ENCODE results near the gene SLC35C1. TPM values are rescaled to one million over a fixed set of nuclear protein-coding genes. Genes with fewer than 3 reads are reported as not detected.

SLC35C1 gene
- total RNA-seq, 1 experiment from 2014 or later, result 10.4 TPM

DNA sequence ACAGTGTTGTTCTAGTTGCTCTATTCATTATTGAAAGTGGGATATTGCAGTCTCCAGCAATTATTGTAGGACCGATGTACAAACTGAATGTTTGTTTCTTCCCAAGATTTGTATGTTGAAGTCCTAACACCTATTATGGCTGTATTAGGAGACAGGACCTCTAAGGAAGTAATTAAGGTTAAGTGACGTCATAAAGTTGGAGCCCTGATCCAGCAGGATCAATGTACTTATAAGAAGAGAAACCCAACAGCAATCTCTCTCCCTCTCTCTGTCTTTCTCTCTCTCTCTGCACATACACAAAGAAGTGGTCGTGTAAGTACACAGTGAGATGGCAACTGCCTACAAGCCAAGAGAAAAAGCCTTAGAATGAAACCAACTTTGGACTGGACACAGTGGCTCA is 16.1 kb upstream of the SLC35C1 start:
- CTCF ChIA-PET, result no interaction called here
- no peak overlapping the region for H3K27ac Mint-ChIP-seq
- H3K27me3 Mint-ChIP-seq (ENCODE audit: low read depth), result peaks cover 23% of the 10 kb centered on the region

GRCh38 chr11:45791524-45791923 is 13.4 kb upstream of the SLC35C1 start:
- ATAC-seq (no peak), DNase-seq (ENCODE audit: low spot score) (no peak)
- Mint-ChIP-seq H3K27ac (no peak overlapping the region), H3K36me3 (no peaks in the 10 kb centered on the region), H3K4me3 (no peak overlapping the region), H3K9me3 (peaks cover 10% of the 10 kb centered on the region; the same call in 1 of the 2 replicates), H3K4me1 (no peaks in the 10 kb centered on the region; the same call in 1 of the 2 replicates), H3K27me3 (ENCODE audit: low read depth) (peaks cover 15% of the 10 kb centered on the region)
- no peak for TF ChIP-seq ZBTB21 (CRISPR knock-in tag; IDR thresholded peaks at IDR 0.05; ENCODE audit: borderline replicate concordance)
- CTCF ChIA-PET, result interaction anchor here (1.7 kb wide), 1 partner anchor 20 kb away, joined by 8 read pairs; no protein-coding TSS in a partner anchor
- POLR2A ChIA-PET, result no interaction called here

More for the DNA sequence above, 16.1 kb upstream of the SLC35C1 start:
- POLR2A ChIA-PET, result no interaction called here
- no peaks in the 10 kb centered on the region; the same call in 1 of the 2 replicates for H3K4me1 Mint-ChIP-seq
- TF ChIP-seq MLX (CRISPR knock-in tag; IDR thresholded peaks at IDR 0.05) (no peak), MXD4 (CRISPR knock-in tag; IDR thresholded peaks at IDR 0.05; ENCODE audit: borderline replicate concordance) (no peak), ATF3 (CRISPR knock-in tag; conservative IDR thresholded peaks at IDR 0.05) (no peak), MYBL2 (CRISPR knock-in tag; IDR thresholded peaks at IDR 0.05) (no peak), NFYB (CRISPR knock-in tag; conservative IDR thresholded peaks at IDR 0.05; ENCODE audit: low read depth) (no peak), RELA (CRISPR knock-in tag; IDR thresholded peaks at IDR 0.05; ENCODE audit: borderline replicate concordance) (no peak), SP1 (CRISPR knock-in tag; conservative IDR thresholded peaks at IDR 0.05) (no peak), ZNF219 (CRISPR knock-in tag; IDR thresholded peaks at IDR 0.05; ENCODE audit: borderline replicate concordance) (no peak), CBFB (CRISPR knock-in tag; IDR thresholded peaks at IDR 0.05; ENCODE audit: low read depth) (no peak), ZNF317 (CRISPR knock-in tag; IDR thresholded peaks at IDR 0.05; ENCODE audit: borderline replicate concordance, low read depth) (no peak), NFE2L1 (CRISPR knock-in tag; IDR thresholded peaks at IDR 0.05) (no peak)
- TF ChIP-seq, protein P1, sequence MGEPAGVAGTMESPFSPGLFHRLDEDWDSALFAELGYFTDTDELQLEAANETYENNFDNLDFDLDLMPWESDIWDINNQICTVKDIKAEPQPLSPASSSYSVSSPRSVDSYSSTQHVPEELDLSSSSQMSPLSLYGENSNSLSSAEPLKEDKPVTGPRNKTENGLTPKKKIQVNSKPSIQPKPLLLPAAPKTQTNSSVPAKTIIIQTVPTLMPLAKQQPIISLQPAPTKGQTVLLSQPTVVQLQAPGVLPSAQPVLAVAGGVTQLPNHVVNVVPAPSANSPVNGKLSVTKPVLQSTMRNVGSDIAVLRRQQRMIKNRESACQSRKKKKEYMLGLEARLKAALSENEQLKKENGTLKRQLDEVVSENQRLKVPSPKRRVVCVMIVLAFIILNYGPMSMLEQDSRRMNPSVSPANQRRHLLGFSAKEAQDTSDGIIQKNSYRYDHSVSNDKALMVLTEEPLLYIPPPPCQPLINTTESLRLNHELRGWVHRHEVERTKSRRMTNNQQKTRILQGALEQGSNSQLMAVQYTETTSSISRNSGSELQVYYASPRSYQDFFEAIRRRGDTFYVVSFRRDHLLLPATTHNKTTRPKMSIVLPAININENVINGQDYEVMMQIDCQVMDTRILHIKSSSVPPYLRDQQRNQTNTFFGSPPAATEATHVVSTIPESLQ (CRISPR knock-in tag; IDR thresholded peaks at IDR 0.05), result no peak
- DNase-seq (ENCODE audit: low spot score) (no peak), ATAC-seq (no peak)
- no peaks in the 10 kb centered on the region for H3K36me3 Mint-ChIP-seq
- H3K9me3 Mint-ChIP-seq, result peaks cover 12% of the 10 kb centered on the region; the same call in 1 of the 2 replicates
- H3K4me3 Mint-ChIP-seq, result no peak overlapping the region

DNA sequence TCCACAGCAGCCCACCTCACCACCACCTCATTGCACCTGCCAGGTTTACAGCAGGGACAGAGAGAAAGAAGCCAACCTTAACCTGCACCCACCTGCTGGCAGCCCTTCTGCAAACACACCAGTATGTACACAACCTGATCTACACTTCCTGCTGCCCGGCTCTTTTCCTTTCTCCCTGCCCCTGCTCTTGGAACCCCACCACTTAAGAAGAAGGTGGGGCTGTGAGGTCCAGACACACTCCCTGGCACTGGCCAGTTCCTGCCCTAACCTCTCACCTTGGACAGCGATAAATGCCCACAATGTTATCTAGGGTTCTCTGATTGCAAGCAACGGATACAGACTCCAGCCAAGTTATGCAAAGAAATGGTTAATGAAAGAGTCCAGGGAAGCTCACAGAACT is 10.8 kb upstream of the SLC35C1 start:
- H3K27ac Mint-ChIP-seq, result no peak overlapping the region
- peaks cover 9% of the 10 kb centered on the region for H3K27me3 Mint-ChIP-seq (ENCODE audit: low read depth)
- no peaks in the 10 kb centered on the region; the same call in 1 of the 2 replicates for H3K4me1 Mint-ChIP-seq
- ChIA-PET POLR2A (no interaction called here), CTCF (interaction anchor here (2.3 kb wide), 1 partner anchor 22 kb away, joined by 8 read pairs; no protein-coding TSS in a partner anchor)
- DNase-seq (ENCODE audit: low spot score) (no peak), ATAC-seq (no peak)
- no peaks in the 10 kb centered on the region for H3K9me3 Mint-ChIP-seq
- no peak overlapping the region for H3K4me3 Mint-ChIP-seq
- H3K36me3 Mint-ChIP-seq, result no peaks in the 10 kb centered on the region
- TF ChIP-seq, protein P2, sequence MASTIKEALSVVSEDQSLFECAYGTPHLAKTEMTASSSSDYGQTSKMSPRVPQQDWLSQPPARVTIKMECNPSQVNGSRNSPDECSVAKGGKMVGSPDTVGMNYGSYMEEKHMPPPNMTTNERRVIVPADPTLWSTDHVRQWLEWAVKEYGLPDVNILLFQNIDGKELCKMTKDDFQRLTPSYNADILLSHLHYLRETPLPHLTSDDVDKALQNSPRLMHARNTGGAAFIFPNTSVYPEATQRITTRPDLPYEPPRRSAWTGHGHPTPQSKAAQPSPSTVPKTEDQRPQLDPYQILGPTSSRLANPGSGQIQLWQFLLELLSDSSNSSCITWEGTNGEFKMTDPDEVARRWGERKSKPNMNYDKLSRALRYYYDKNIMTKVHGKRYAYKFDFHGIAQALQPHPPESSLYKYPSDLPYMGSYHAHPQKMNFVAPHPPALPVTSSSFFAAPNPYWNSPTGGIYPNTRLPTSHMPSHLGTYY (CRISPR knock-in tag; IDR thresholded peaks at IDR 0.05), result no peak
- no peak for TF ChIP-seq ATF1 (CRISPR knock-in tag; IDR thresholded peaks at IDR 0.05)
- no peak for TF ChIP-seq ETV6 (CRISPR knock-in tag; IDR thresholded peaks at IDR 0.05)

DNA sequence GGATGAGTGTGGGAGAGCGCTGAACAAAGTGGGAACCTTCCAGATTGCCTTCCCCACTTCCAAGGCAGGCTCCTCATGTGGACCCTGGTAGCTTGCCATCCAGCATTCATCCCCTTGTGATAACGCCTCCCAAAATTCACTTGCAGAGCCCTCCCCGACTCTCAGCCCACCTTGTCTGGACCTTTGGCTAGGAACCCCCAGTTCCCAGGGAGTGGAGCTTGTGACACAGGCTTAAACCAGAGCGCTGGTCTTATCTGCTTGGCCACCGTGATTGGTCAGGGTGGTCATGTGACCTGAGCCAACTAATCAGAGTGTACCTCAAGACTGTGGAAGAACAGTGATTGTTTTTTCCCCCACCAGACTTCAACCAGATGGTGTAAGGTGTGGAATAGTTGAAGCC is 9.6 kb upstream of the SLC35C1 start:
- Mint-ChIP-seq H3K9me3 (no peaks in the 10 kb centered on the region), H3K27me3 (ENCODE audit: low read depth) (peaks cover 8% of the 10 kb centered on the region), H3K4me1 (no peaks in the 10 kb centered on the region; the same call in 1 of the 2 replicates), H3K27ac (no peak overlapping the region), H3K4me3 (no peak overlapping the region), H3K36me3 (no peaks in the 10 kb centered on the region)
- TF ChIP-seq, protein P3, sequence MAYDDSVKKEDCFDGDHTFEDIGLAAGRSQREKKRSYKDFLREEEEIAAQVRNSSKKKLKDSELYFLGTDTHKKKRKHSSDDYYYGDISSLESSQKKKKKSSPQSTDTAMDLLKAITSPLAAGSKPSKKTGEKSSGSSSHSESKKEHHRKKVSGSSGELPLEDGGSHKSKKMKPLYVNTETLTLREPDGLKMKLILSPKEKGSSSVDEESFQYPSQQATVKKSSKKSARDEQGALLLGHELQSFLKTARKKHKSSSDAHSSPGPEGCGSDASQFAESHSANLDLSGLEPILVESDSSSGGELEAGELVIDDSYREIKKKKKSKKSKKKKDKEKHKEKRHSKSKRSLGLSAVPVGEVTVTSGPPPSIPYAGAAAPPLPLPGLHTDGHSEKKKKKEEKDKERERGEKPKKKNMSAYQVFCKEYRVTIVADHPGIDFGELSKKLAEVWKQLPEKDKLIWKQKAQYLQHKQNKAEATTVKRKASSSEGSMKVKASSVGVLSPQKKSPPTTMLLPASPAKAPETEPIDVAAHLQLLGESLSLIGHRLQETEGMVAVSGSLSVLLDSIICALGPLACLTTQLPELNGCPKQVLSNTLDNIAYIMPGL (CRISPR knock-in tag; IDR thresholded peaks at IDR 0.05), result no peak
- TF ChIP-seq, protein P4, sequence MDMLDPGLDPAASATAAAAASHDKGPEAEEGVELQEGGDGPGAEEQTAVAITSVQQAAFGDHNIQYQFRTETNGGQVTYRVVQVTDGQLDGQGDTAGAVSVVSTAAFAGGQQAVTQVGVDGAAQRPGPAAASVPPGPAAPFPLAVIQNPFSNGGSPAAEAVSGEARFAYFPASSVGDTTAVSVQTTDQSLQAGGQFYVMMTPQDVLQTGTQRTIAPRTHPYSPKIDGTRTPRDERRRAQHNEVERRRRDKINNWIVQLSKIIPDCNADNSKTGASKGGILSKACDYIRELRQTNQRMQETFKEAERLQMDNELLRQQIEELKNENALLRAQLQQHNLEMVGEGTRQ (CRISPR knock-in tag; IDR thresholded peaks at IDR 0.05), result peak; percentile 82
- TF ChIP-seq RORB (CRISPR knock-in tag; IDR thresholded peaks at IDR 0.05), result no peak
- TF ChIP-seq, protein P5, sequence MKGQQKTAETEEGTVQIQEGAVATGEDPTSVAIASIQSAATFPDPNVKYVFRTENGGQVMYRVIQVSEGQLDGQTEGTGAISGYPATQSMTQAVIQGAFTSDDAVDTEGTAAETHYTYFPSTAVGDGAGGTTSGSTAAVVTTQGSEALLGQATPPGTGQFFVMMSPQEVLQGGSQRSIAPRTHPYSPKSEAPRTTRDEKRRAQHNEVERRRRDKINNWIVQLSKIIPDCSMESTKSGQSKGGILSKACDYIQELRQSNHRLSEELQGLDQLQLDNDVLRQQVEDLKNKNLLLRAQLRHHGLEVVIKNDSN (CRISPR knock-in tag; IDR thresholded peaks at IDR 0.05), result peak; percentile 54; the same call in 1 of the 2 replicates
- ChIA-PET POLR2A (no interaction called here), CTCF (interaction anchor here (2.3 kb wide), 1 partner anchor 24 kb away, joined by 8 read pairs; no protein-coding TSS in a partner anchor)
- DNase-seq (ENCODE audit: low spot score) (no peak), ATAC-seq (peak; percentile 72)

Measured in WTC11 (cell line).